Measurements from ENCODE around the gene LUC7L3.
"Not testable (repeated sequence)": the region's sequence is repeated elsewhere in the genome, so short reads cannot be mapped to it uniquely, and the experiment has no call there.

Gene LUC7L3

GRCh38 chr17:50710650-50711049, 8.8 kb upstream of the LUC7L3 start:
- no peak for DNase-seq

DNA sequence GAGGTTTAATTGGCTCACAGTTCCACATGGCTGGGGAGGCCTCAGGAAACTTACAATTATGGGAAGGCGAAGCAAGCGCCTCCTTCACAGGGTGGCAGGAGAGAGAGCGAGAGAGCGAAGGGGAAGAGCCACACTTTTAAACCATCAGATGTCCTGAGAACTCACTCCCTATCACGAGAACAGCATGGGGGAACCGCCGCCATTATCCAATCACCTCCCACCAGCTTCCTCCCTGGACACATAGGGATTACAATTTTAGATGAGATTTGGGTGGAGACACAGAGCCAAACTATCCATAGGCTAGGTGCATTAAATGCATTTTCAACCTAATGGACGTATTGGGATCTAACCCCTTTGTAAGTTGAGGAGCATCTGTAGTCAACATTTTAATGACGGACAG, 6.8 kb upstream of the LUC7L3 start:
- no peak for DNase-seq

GRCh38 chr17:50715471-50715870, 3.9 kb upstream of the LUC7L3 start:
- no peak for DNase-seq

DNA sequence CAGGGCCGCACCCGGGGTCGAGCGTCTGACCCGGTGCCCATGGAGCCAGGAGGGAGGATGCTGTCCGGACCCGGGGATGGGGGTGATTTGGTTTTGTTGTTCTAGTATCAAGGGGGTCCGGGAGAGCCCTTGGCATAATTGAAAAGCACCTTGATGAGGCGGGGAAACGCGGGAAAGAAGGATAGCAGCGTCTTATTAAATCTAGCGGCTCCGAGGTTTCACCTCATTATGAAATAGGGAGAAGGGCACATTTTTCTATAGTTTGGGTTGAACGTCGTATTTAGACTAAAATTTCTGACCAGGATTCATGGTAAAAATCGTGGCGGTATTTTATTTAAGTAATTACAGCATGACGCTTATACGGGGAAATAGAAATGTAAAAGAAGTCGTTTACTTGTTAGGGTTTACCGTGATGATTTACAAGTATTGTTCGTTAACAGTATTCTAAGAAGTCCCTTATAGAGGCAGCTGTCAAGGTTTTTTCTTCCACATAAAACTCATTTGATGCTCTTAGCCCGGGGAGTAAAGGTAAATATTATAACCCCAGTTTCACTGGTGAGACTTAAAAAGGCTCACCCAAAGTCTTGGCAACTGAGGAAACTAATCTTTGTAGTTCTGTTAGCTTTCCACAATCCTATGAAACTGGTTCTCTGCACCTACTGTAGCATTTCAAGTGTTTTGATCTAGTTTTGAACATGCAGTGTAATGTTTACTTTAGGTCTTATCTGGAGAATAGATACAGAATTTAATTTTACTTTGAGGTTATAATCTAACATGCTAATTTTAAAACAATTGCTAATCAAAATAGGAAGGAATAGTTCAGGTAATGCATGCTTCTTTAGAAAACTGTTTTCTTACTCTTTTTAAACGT, 756 bp downstream of the LUC7L3 start:
- DNase-seq: peak in 1 of 2 experiments; percentile 69

DNA sequence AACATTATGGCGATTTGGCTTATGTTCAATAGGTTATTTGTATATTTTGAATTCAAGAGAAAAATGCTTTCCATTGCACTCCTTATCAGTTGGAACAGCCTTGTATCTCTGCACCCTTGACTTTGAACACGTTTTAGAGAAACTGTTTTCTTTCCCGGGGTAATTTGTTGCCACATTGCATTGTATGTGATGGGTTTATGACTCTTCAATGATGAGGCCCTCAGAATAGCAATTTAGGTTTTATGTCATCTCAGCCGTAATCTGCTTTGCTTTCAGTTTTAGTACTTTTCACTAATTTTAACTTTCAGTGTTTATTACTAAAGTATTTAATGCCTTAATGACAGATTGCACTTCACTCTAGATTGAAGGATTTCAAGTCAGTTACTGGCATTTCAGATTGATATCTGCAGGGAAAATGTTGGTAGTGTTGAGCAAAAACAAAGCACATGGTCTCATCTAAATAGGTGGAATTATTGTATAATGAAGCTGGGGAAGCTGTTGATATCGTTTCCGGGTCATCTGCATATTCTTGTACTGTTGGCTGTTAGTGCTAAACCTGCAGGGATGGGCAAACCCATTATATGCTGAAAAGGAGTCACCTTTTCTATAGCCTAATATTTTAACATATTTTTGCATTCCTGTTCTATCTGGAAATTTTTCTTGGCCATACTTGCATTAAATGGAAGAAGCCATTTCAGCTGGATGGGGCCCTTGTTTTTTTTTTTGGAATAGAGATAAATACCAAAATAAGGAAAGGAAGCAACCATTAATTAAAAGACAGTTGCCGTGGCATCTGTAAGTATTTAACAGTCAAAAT, 2.0 kb downstream of the LUC7L3 start:
- peak in 1 of 2 experiments; percentile 38 for DNase-seq

DNA sequence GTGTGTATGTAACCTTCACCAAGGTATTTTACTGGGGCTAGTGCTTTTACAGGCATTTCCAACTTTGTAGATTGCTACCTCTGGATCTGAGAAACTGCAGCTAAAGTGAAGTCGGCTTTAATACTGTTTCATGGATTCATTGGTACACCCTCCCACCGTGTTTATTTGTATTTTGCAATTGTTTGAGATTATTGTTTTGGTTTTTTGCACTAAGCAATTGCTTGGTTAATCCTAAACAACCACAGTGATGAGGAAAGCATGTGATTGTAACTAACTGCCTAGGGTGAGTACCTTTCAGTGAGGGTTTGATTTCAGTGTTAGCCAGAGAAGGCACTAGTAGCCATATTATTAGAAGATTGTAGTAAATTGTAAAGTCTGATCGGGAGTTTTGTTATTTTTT, 3.3 kb downstream of the LUC7L3 start:
- no peak for DNase-seq

DNA sequence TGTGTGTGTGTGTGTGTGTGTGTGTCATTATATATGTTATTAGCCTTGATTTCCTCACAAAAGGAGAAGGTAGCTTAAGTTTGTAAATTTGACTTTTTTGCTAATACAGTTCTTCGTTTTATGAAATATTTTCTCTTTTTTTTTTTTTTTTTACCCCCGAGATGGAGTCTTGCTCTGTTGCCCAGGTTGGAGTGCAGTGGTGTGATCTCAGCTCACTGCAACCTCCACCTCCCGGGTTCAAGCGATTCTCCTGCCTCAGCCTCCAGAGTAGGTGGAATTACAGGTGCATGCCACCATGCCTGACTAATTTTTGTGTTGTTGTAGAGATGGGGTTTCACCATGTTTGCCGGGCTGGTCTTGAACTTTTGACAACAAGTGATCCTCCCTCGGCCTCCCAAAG, 5.2 kb downstream of the LUC7L3 start:
- not testable (repeated sequence) for DNase-seq

GRCh38 chr17:50725769-50726655, 6.6 kb downstream of the LUC7L3 start:
- no peak for DNase-seq

GRCh38 chr17:50728112-50728429, 8.7 kb downstream of the LUC7L3 start:
- DNase-seq: no peak

- no peak for DNase-seq
Observed at GRCh38 chr17:50728881-50729765, 9.7 kb downstream of the LUC7L3 start.

DNA sequence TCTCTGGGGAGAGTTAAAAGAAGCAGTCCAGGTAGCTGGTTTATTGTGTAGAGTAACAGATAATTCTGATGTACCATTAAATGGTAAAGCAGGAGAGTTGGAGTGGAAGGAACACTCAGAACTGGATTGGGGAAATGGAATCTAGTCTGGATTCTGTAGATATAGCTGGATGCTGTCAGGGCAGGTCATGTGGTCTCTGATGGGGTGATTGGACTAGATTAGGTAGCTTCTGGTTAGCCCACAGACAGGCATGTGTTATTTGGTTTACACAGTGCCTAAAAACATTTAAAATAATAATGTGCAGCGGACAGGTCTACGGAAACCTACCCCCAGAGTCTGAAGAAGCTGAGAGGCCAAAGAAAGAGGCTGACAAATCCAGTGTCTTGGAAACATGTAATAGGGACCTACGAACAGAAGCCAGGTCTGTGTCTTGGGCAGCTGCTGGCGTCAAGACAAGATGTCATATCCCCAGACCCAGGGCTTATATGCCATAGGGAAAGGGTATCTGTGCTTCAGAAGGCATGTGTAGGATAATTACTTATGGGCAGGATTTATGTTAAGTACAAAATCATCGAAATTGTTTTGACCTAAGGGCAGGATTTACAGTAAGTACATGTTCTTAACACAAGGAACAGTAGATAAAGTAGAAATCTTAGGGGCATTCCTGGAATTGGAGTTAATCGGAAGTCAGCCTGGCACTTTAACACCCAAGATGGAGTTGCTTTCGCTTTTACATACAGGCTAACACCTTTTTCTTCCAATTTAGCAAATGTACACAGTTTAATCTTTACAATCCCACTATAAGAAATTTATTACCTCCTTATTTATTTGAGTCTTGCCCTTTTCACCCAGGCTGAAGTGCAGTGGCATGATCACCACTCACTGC, 12.4 kb downstream of the LUC7L3 start:
- DNase-seq: no peak

- no peak for DNase-seq
Observed at GRCh38 chr17:50735287-50735686, 15.9 kb downstream of the LUC7L3 start.

DNA sequence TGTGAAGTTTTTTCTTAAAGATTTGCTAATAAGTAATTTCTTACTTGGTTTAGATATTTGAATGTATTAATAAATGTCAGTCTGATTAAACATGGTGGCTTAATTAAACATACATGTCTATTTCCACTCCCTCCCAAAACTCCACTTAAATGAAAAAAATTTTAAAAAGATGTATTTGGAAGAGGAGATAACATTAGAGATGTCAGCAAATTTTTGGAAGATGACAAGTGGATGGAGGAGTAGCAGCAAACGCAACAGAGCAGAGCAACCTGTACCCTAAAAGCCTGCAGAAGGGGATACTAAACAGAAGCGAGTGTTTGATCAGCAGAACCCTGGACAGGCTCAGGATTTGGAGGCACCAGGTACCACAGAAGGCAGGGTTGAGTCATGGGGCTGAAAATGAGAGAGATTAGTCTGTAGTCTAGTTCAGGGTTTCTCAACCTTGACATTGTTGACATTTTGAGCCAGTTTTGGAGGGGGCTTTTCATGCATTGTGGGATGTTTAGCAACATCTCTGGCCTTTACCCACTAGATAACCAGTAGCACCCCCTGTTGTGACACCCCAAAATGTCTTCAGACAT, 17.8 kb downstream of the LUC7L3 start:
- DNase-seq: no peak

GRCh38 chr17:50739098-50739497, 19.7 kb downstream of the LUC7L3 start:
- DNase-seq: no peak

DNA sequence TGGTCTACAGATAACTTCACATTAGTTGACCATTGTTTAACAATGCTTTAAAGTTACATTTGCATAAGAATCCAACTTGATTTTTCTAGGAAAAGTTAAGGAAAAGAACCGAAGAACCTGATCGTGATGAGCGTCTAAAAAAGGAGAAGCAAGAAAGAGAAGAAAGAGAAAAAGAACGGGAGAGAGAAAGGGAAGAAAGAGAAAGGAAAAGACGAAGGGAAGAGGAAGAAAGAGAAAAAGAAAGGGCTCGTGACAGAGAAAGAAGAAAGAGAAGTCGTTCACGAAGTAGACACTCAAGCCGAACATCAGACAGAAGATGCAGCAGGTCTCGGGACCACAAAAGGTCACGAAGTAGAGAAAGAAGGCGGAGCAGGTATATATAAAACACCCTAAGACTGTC, 26.2 kb downstream of the LUC7L3 start:
- no peak for DNase-seq

DNA sequence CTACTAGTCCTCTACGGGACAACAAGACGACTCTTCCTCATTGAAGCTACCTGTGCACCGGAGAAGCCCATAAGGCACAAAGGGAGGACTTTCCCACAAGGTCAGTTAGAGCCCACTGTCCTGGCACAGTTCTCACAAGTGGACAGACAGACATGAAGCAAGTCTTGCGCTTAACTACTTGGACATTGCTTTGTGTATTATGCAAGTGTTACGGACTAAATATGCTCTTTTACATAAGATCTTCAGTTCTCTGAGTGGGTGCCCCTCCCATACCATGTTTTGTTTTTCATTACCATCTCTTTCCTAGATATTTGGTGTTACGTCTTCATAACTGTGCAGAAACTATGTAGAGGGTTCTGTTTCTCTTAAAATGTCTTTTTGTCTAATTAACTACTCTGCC, 29.8 kb downstream of the LUC7L3 start:
- DNase-seq: no peak

- no peak for DNase-seq
Observed at GRCh38 chr17:50754521-50754920, 35.1 kb downstream of the LUC7L3 start.

- DNase-seq: no peak
Observed at GRCh38 chr17:50758524-50758923, 39.1 kb downstream of the LUC7L3 start.

DNA sequence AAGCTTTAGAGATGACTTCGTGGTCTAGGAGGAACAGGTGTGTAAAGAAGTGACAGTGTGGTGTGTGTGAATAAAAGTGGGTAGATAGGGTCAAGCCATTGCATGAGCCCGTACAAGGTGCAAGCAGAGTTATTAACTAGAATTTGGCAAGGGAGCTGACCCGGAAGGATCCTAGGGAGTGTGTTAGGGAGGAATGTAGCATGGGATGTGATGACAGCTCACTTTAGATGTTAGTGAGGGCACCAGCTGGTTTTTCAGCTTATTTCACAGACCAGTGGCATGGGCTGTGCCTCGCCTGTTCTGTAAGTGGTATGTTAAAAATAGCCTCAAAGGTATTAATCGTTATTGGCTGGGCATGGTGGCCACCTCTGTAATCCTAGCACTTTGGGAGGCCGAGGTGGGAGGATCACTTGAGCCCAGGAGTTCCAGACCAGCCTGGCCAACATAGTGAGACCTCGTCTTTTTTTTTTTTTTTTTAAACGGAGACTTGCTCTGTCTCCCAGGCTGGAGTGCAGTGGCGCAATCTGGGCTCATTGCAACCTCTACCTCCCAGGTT, 39.7 kb downstream of the LUC7L3 start:
- DNase-seq: no peak

- no peak for DNase-seq
Observed at GRCh38 chr17:50762177-50762576, 42.8 kb downstream of the LUC7L3 start.

All from NCI-H2081 (cell line).